Gastrocnemius medialis (tissue), 4 donors: ENCODE data around the gene SLC9A6. TPM values are rescaled to one million over a fixed set of nuclear protein-coding genes. Genes with fewer than 3 reads are reported as not detected.
A peak's percentile ranks its signal among the peaks of the same experiment; 100 is the strongest.

Experiments used
- ATAC-seq, 2 donors: fragments of 150-250 bp; one replicate each; pipeline ENCODE4 v1.9.1; 2016
- DNase-seq, 2 donors: peaks; one replicate each; pipeline ENCODE4 v3.0.0-alpha.2; 2019
- H3K27ac ChIP-seq, 4 donors: fragments of 200-600 bp; sonication (generic); 1 replicate in 1 of 4; 2 replicates in 3 of 4; pipeline ENCODE4 v1.5.1; 2016 to 2018; ENCODE audit warnings: mild to moderate bottlenecking in 2 of 4, moderate library complexity in 1 of 4
- H3K27me3 ChIP-seq, 3 donors: fragments of 200-600 bp; sonication (generic) in 2 of 3; 1 replicate in 1 of 3; 2 replicates in 2 of 3; pipeline versions ENCODE4 v1.5.1 to v1.6.0; 2016 to 2019; ENCODE audit warnings: mild to moderate bottlenecking in 1 of 3, moderate library complexity in 1 of 3
- H3K36me3 ChIP-seq, 2 donors: fragments of 200-600 bp; sonication (generic) in 1 of 2; one replicate each; pipeline ENCODE4 v1.5.1; 2017 to 2018
- H3K4me1 ChIP-seq, 2 donors: fragments of 200-600 bp; sonication (generic) in 1 of 2; one replicate each; pipeline ENCODE4 v1.5.1; 2016 to 2017; ENCODE audit warnings: mild to moderate bottlenecking in 2 of 2
- H3K4me3 ChIP-seq, 4 donors: fragments of 200-600 bp; sonication (generic) in 3 of 4; 1 replicate in 1 of 4; 2 replicates in 3 of 4; pipeline ENCODE4 v1.5.1; 2016 to 2019; ENCODE audit warnings: mild to moderate bottlenecking in 2 of 4
- H3K9me3 ChIP-seq, 3 donors: fragments of 200-600 bp; sonication (generic) in 2 of 3; 1 replicate in 1 of 3; 2 replicates in 2 of 3; pipeline ENCODE4 v1.5.1; 2016 to 2019
- CTCF ChIP-seq, 5 experiments: fragments of 450-650 bp in 3 of 5; fragments of 200-600 bp in 2 of 5; sonication (generic) in 2 of 5; IDR thresholded peaks in 4 of 5; conservative IDR thresholded peaks in 1 of 5; 1 replicate in 4 of 5; 2 replicates in 1 of 5; pipeline ENCODE4 v1.5.1; 2016 to 2019; ENCODE audit warnings: antibody characterized with exemption in 5 of 5, mild to moderate bottlenecking in 3 of 5, moderate library complexity in 3 of 5
- POLR2A ChIP-seq, 2 donors: fragments of 450-650 bp; IDR thresholded peaks; one replicate each; pipeline ENCODE4 v1.6.1; 2017; ENCODE audit warnings: antibody characterized with exemption in 2 of 2, mild to moderate bottlenecking in 2 of 2, moderate library complexity in 2 of 2
- in situ Hi-C, 4 donors: fragments of 200-750 bp; cut with MboI; loops; one replicate each; pipeline versions ENCODE4 v1.15.0 to v1.8.0; 2017; ENCODE audit warnings: low sequenced_read_pairs in 4 of 4
- intact Hi-C: fragments of 100-400 bp; cut with DNase I; formaldehyde crosslinking; loops from one replicate; pipeline ENCODE4 v1.15.1; 2023; ENCODE audit warnings: low total_unique reads
- total RNA-seq, 4 donors: library from RNA; depleted of rRNA; stranded (reverse); fragments of >200 nt; gene quantifications; one replicate each; pipeline versions ENCODE4 v1.1.0 to v1.2.3, GENCODE V29; 2016

SLC9A6 gene
- total RNA-seq, 4 donors from 2014 or later: 13.3 to 18.7 (median 15.2) TPM

- H3K27me3 ChIP-seq: no peaks in the 10 kb centered on the region
- in situ Hi-C loops (no loop called here), intact Hi-C loops (no loop called here)
- ATAC-seq: no peak
- no peak overlapping the region for H3K4me3 ChIP-seq
- peaks cover 0 to 4% of the 10 kb centered on the region in 2 donors for H3K4me1 ChIP-seq
- no peak for TF ChIP-seq POLR2A (IDR thresholded peaks at IDR 0.05)
- no peak for TF ChIP-seq CTCF (IDR thresholded peaks at IDR 0.05 in 4 of 5, conservative IDR thresholded peaks at IDR 0.05 in 1 of 5)
- no peaks in the 10 kb centered on the region for H3K9me3 ChIP-seq
- DNase-seq: no peak
- H3K27ac ChIP-seq: peak overlapping the region in 2 of 4 donors; percentile 24 to 31
- H3K36me3 ChIP-seq: no peaks in the 10 kb centered on the region
Observed at GRCh38 chrX:136061696-136062095, 76.5 kb downstream of the SLC9A6 start.

- peak in 1 of 2 donors; percentile 43 for DNase-seq
Observed at GRCh38 chrX:136063340-136064079, 78.3 kb downstream of the SLC9A6 start.

GRCh38 chrX:136064661-136065043 is 79.4 kb downstream of the SLC9A6 start:
- DNase-seq: no peak
- Histone ChIP-seq H3K9me3 (no peaks in the 10 kb centered on the region), H3K27me3 (no peaks in the 10 kb centered on the region), H3K36me3 (no peaks in the 10 kb centered on the region), H3K27ac (peak overlapping the region; percentile 31 to 67 (median 48)), H3K4me1 (no peaks in the 10 kb centered on the region), H3K4me3 (no peak overlapping the region)
- in situ Hi-C loops (no loop called here), intact Hi-C loops (no loop called here)
- TF ChIP-seq CTCF (IDR thresholded peaks at IDR 0.05 in 4 of 5, conservative IDR thresholded peaks at IDR 0.05 in 1 of 5) (no peak), POLR2A (IDR thresholded peaks at IDR 0.05) (no peak)
- ATAC-seq: no peak

More at GRCh38 chrX:136063340-136064079, 78.3 kb downstream of the SLC9A6 start:
- in situ Hi-C loops (no loop called here), intact Hi-C loops (no loop called here)
- H3K4me1 ChIP-seq: no peaks in the 10 kb centered on the region
- no peak overlapping the region for H3K4me3 ChIP-seq
- no peak for ATAC-seq
- H3K9me3 ChIP-seq: no peaks in the 10 kb centered on the region
- H3K36me3 ChIP-seq: no peaks in the 10 kb centered on the region
- peak overlapping the region; percentile 34 to 67 (median 46) for H3K27ac ChIP-seq
- H3K27me3 ChIP-seq: no peaks in the 10 kb centered on the region
- no peak for TF ChIP-seq CTCF (IDR thresholded peaks at IDR 0.05 in 4 of 5, conservative IDR thresholded peaks at IDR 0.05 in 1 of 5)
- no peak for TF ChIP-seq POLR2A (IDR thresholded peaks at IDR 0.05)

GRCh38 chrX:136065044-136065671 is 79.9 kb downstream of the SLC9A6 start:
- no peaks in the 10 kb centered on the region for H3K9me3 ChIP-seq
- in situ Hi-C loops (no loop called here), intact Hi-C loops (no loop called here)
- H3K27me3 ChIP-seq: no peaks in the 10 kb centered on the region
- peak in 1 of 2 donors; percentile 39 for ATAC-seq
- H3K4me3 ChIP-seq: no peak overlapping the region
- no peaks in the 10 kb centered on the region for H3K36me3 ChIP-seq
- DNase-seq: peak; percentile 8 to 23
- no peak for TF ChIP-seq CTCF (IDR thresholded peaks at IDR 0.05 in 4 of 5, conservative IDR thresholded peaks at IDR 0.05 in 1 of 5)
- no peak for TF ChIP-seq POLR2A (IDR thresholded peaks at IDR 0.05)
- H3K4me1 ChIP-seq: no peaks in the 10 kb centered on the region
- H3K27ac ChIP-seq: peak overlapping the region in 3 of 4 donors; percentile 41 to 67 (median 55)
